MV-4-11 (cell line): Measurements from ENCODE around the gene SLC6A6.

Source experiments
- DNase-seq: peaks from one replicate; lab custom pipeline; 2025; lab: John Stamatoyannopoulos, UW

SLC6A6 gene

GRCh38 chr3:14372587-14372986, 29.8 kb upstream of the SLC6A6 start:
- no peak for DNase-seq

- DNase-seq: no peak
Measured at GRCh38 chr3:14373753-14374376, 28.5 kb upstream of the SLC6A6 start.

GRCh38 chr3:14374444-14374883, 27.9 kb upstream of the SLC6A6 start:
- no peak for DNase-seq

- no peak for DNase-seq
Measured at GRCh38 chr3:14375192-14375591, 27.2 kb upstream of the SLC6A6 start.

- no peak for DNase-seq
Measured at GRCh38 chr3:14376348-14377043, 25.9 kb upstream of the SLC6A6 start.

- DNase-seq: no peak
Measured at GRCh38 chr3:14377044-14377837, 25.2 kb upstream of the SLC6A6 start.

- peak; percentile 97 for DNase-seq
Measured at GRCh38 chr3:14377838-14378169, 24.6 kb upstream of the SLC6A6 start.

- peak; percentile 32 for DNase-seq
Measured at GRCh38 chr3:14378415-14378814, 24.0 kb upstream of the SLC6A6 start.

- DNase-seq: no peak
Measured at GRCh38 chr3:14379843-14380242, 22.6 kb upstream of the SLC6A6 start.

GRCh38 chr3:14386254-14386653, 16.2 kb upstream of the SLC6A6 start:
- no peak for DNase-seq

GRCh38 chr3:14388201-14388600, 14.2 kb upstream of the SLC6A6 start:
- peak; percentile 74 for DNase-seq

GRCh38 chr3:14389166-14389606, 13.2 kb upstream of the SLC6A6 start:
- DNase-seq: no peak

GRCh38 chr3:14389716-14390115, 12.7 kb upstream of the SLC6A6 start:
- DNase-seq: no peak

- peak; percentile 88 for DNase-seq
Measured at GRCh38 chr3:14391033-14391432, 11.4 kb upstream of the SLC6A6 start.

- no peak for DNase-seq
Measured at GRCh38 chr3:14392231-14392630, 10.2 kb upstream of the SLC6A6 start.

- no peak for DNase-seq
Measured at GRCh38 chr3:14392803-14393319, 9.5 kb upstream of the SLC6A6 start.

GRCh38 chr3:14393440-14394106, 8.8 kb upstream of the SLC6A6 start:
- no peak for DNase-seq

GRCh38 chr3:14396031-14396692, 6.2 kb upstream of the SLC6A6 start:
- DNase-seq: no peak

- DNase-seq: no peak
Measured at GRCh38 chr3:14397046-14397445, 5.4 kb upstream of the SLC6A6 start.

GRCh38 chr3:14397531-14397930, 4.9 kb upstream of the SLC6A6 start:
- peak; percentile 88 for DNase-seq

- DNase-seq: no peak
Measured at GRCh38 chr3:14397940-14398796, 4.2 kb upstream of the SLC6A6 start.
